Activated CD4-positive, CD25-positive, alpha-beta regulatory T cell treated with anti-CD3 and anti-CD28 coated beads, Interleukin-2, amount 50 U/mL, for 72 hours (primary cell): ENCODE data around the gene JARID2.

ENCODE experiments used
- DNase-seq: peaks from one replicate; pipeline ENCODE4 v3.0.0; 2021

The JARID2 gene

GRCh38 chr6:15382712-15383111, 136.8 kb downstream of the JARID2 start:
- DNase-seq: no peak

- DNase-seq: no peak
Observed at GRCh38 chr6:15384901-15385300, 139.0 kb downstream of the JARID2 start.

- no peak for DNase-seq
Observed at GRCh38 chr6:15385521-15385920, 139.7 kb downstream of the JARID2 start.

- DNase-seq: no peak
Observed at GRCh38 chr6:15386110-15386755, 140.4 kb downstream of the JARID2 start.

- DNase-seq: no peak
Observed at GRCh38 chr6:15386756-15387112, 140.9 kb downstream of the JARID2 start.

GRCh38 chr6:15387118-15387517, 141.2 kb downstream of the JARID2 start:
- DNase-seq: no peak

- no peak for DNase-seq
Observed at GRCh38 chr6:15389084-15389764, 143.4 kb downstream of the JARID2 start.

- DNase-seq: no peak
Observed at GRCh38 chr6:15389765-15390723, 144.2 kb downstream of the JARID2 start.

- no peak for DNase-seq
Observed at GRCh38 chr6:15391500-15391899, 145.6 kb downstream of the JARID2 start.

- DNase-seq: no peak
Observed at GRCh38 chr6:15392182-15392581, 146.3 kb downstream of the JARID2 start.

- DNase-seq: no peak
Observed at GRCh38 chr6:15393605-15394004, 147.7 kb downstream of the JARID2 start.

- no peak for DNase-seq
Observed at GRCh38 chr6:15395087-15395486, 149.2 kb downstream of the JARID2 start.

- DNase-seq: no peak
Observed at GRCh38 chr6:15396808-15397207, 150.9 kb downstream of the JARID2 start.

- no peak for DNase-seq
Observed at GRCh38 chr6:15398633-15399275, 152.9 kb downstream of the JARID2 start.

- no peak for DNase-seq
Observed at GRCh38 chr6:15399641-15400470, 154.0 kb downstream of the JARID2 start.

GRCh38 chr6:15400572-15401004, 154.7 kb downstream of the JARID2 start:
- DNase-seq: no peak

- DNase-seq: no peak
Observed at GRCh38 chr6:15401120-15401519, 155.3 kb downstream of the JARID2 start.

GRCh38 chr6:15401769-15402250, 155.9 kb downstream of the JARID2 start:
- no peak for DNase-seq

- no peak for DNase-seq
Observed at GRCh38 chr6:15402406-15403045, 156.7 kb downstream of the JARID2 start.

GRCh38 chr6:15403094-15403755, 157.4 kb downstream of the JARID2 start:
- DNase-seq: no peak

GRCh38 chr6:15404685-15404980, 158.8 kb downstream of the JARID2 start:
- DNase-seq: no peak
